ENCODE data around the gene HUS1. TPM values are rescaled to one million over a fixed set of nuclear protein-coding genes. Genes with fewer than 3 reads are reported as not detected.
"Not testable (repeated sequence)": the region's sequence is repeated elsewhere in the genome, so short reads cannot be mapped to it uniquely, and the experiment has no call there.

Gene HUS1
- total and polyA plus RNA-seq, 8 donors: 22.8 to 38.7 (median 29.1) TPM

DNA sequence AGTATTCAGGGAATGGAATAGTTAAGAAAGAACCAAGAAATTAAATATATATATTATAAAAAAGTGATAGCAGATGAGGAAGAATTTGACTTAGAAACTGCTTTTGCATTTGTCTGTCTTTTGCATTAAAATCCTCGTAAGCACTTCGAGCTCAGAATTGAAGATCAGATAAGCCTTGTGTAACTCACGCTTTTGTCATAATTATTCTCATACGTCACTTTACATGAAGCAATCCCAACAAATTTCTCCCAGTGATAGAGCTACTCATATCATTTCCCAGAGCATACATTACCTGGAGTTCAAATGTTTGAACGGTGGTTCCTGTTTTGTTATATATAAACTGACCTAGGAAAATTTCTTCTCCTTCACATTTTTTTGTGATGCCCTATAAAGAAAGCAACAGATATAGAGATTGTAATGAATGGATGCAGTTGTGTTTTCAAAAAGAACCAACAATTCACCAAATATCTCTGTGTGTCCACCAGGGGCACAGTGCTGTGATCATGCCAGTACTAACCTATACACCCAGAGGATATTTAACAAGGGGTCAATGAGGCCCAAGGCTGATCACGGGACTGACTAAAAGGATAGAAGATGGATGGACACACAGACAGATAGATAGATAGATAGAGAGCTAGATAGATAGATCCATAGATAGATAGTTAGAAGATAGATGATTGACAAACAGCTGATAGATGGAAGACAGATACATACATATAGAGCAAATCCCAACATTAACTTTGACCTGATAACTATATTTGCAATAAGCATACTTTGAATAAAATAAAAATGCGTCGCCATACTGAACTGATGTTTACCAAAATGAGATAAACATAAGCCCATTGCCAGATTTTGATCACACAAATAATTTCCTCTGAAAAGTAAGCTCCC lies 9.3 kb upstream of the HUS1 start:
- no peak for ATAC-seq
- TF ChIP-seq, protein P1, sequence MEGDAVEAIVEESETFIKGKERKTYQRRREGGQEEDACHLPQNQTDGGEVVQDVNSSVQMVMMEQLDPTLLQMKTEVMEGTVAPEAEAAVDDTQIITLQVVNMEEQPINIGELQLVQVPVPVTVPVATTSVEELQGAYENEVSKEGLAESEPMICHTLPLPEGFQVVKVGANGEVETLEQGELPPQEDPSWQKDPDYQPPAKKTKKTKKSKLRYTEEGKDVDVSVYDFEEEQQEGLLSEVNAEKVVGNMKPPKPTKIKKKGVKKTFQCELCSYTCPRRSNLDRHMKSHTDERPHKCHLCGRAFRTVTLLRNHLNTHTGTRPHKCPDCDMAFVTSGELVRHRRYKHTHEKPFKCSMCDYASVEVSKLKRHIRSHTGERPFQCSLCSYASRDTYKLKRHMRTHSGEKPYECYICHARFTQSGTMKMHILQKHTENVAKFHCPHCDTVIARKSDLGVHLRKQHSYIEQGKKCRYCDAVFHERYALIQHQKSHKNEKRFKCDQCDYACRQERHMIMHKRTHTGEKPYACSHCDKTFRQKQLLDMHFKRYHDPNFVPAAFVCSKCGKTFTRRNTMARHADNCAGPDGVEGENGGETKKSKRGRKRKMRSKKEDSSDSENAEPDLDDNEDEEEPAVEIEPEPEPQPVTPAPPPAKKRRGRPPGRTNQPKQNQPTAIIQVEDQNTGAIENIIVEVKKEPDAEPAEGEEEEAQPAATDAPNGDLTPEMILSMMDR (IDR thresholded peaks at IDR 0.05): no peak
- intact Hi-C loops (cut with DNase I): no loop called here

DNA sequence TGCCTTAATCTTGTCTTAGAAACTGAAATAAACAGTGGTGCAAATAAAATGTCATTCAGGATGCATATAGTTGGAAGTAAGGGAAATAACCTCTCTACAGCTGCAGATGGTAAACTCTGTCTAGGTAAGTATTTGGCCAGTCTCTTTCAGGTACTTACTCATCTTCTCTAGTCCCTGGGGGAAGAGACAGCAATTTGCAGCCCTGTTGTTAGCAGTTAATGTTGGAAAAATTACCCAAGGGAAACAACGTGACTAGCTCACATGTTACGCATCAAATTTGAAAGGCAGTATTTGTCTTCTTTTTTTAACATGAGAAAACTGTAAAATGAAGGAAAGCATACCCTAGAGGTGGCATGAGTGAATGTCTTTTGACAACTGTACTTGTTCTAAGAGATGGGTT lies 3.2 kb upstream of the HUS1 start:
- TF ChIP-seq, protein P1 (IDR thresholded peaks at IDR 0.05): no peak
- Histone ChIP-seq H3K9me3 (no peaks in the 10 kb centered on the region), H3K4me1 (peaks cover 0 to 16% of the 10 kb centered on the region in 2 donors), H3K27me3 (no peaks in the 10 kb centered on the region), H3K36me3 (peaks cover 0 to 8% of the 10 kb centered on the region in 2 donors), H3K4me3 (no peak overlapping the region), H3K27ac (no peak overlapping the region)
- intact Hi-C loops (cut with DNase I): no loop called here
- DNase-seq: no peak
- ATAC-seq: no peak

More for the DNA sequence above, 9.3 kb upstream of the HUS1 start:
- no peaks in the 10 kb centered on the region for H3K9me3 ChIP-seq
- no peaks in the 10 kb centered on the region for H3K36me3 ChIP-seq
- DNase-seq: no peak
- peaks cover 0 to 17% of the 10 kb centered on the region in 2 donors for H3K4me1 ChIP-seq
- no peak overlapping the region for H3K4me3 ChIP-seq
- no peak overlapping the region for H3K27ac ChIP-seq
- H3K27me3 ChIP-seq: no peaks in the 10 kb centered on the region

DNA sequence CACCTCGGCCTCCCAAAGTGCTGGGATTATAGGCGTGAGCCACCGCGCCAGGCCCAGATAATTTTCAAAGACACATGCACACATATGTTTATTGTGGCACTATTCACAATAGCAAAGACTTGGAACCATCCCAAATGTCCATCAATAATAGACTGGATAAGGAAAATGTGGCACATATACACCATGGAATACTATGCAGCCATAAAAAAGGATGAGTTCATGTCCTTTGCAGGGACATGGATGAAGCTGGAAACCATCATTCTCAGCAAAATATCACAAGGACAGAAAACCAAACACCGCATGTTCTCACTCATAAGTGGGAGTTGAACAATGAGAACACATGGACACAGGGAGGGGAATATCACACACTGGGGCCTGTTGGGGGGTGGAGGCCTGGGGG lies 1.2 kb upstream of the HUS1 start:
- intact Hi-C loops (cut with DNase I); DNase-seq; H3K27me3 ChIP-seq; H3K4me3 ChIP-seq; H3K27ac ChIP-seq; ATAC-seq; H3K9me3 ChIP-seq: not testable (repeated sequence)
- peaks cover 0 to 25% of the 10 kb centered on the region in 2 donors for H3K4me1 ChIP-seq
- peaks cover 0 to 27% of the 10 kb centered on the region in 2 donors for H3K36me3 ChIP-seq

DNA sequence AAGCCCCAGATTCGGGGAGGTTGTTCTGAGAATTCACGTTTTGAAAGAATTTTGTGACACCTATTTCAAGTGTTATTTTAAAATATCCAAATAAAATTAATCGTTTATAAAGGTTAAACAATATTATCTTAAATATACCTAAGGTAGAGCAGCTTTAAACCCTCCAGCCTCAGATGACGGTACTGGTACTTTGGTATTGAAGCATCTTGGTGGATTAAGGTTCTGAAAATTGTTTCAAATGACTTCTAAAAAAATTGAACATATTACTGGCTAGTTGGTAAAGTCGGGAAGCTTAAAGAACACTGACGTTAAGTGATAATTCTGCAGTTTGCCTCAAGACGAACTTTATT lies 392 bp upstream of the HUS1 start:
- ATAC-seq (no peak), DNase-seq (no peak)
- Histone ChIP-seq H3K4me3 (peak overlapping the region; percentile 50 to 53), H3K36me3 (peaks cover 4 to 36% of the 10 kb centered on the region in 2 donors), H3K4me1 (peaks cover 0 to 25% of the 10 kb centered on the region in 2 donors), H3K9me3 (no peaks in the 10 kb centered on the region), H3K27ac (peak overlapping the region; percentile 65 to 91), H3K27me3 (no peaks in the 10 kb centered on the region)
- TF ChIP-seq, protein P1 (IDR thresholded peaks at IDR 0.05): no peak
- intact Hi-C loops (cut with DNase I): no loop called here

GRCh38 chr7:47978790-47979144 lies 648 bp downstream of the HUS1 start:
- TF ChIP-seq, protein P1 (IDR thresholded peaks at IDR 0.05): no peak
- peaks cover 4 to 46% of the 10 kb centered on the region in 2 donors for H3K36me3 ChIP-seq
- DNase-seq (no peak), ATAC-seq (no peak)
- no peaks in the 10 kb centered on the region for H3K27me3 ChIP-seq
- H3K27ac ChIP-seq: peak overlapping the region; percentile 65 to 91
- intact Hi-C loops (cut with DNase I): no loop called here
- peak overlapping the region; percentile 50 to 53 for H3K4me3 ChIP-seq
- H3K4me1 ChIP-seq: peaks cover 0 to 25% of the 10 kb centered on the region in 2 donors
- no peaks in the 10 kb centered on the region for H3K9me3 ChIP-seq
